GM18498 (cell line): ENCODE measurements around the gene RNF166.

Source experiments
- ATAC-seq: cut with Tn5 transposase; IDR thresholded peaks from one replicate; pipeline ENCODE4 v1.9.1; 2021; ENCODE audit warnings: mild to moderate bottlenecking, moderate library complexity; ENCODE audit not compliant: unreplicated experiment

The RNF166 gene

DNA sequence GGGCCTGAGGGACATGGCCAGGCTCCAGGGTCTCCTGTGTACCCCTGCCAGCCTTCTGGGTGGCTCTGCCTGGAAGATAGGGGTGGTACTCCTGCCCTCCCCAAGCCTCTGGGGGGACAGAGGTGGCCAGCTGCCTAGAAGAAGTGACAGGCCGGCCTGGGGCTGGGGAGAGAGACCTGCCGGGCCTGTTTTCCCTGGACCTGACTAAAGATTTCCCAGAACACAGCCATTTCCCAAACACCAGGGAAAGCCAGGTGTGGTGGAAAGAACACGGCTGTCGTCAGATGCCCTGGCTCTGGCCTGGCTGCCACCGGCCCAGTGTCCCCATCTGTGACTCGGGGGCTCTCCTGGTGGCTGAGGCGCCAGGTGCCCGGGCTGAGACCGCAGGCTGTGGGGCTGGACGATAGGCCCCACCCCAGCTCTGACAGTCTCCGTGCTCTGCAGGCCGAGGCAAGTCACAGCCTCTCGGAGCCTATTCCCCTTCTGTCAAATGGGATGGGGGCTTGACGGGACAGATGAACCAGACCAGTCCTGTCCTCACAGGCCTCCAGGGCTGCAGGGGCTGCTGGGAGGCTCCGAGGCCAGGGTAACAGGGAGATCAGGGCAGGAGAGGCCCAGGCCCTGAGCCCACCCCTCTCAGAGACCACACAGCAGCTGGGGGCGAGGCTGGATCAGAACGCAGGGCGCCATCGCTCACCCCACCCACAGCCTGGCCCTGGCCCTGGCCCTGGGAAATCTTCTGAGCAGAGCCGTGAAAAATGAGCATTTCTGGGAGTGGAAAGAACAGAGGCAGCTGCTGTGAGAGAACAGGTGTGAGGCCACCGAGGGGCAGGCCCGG is 33.1 kb upstream of the RNF166 start:
- no peak for ATAC-seq

DNA sequence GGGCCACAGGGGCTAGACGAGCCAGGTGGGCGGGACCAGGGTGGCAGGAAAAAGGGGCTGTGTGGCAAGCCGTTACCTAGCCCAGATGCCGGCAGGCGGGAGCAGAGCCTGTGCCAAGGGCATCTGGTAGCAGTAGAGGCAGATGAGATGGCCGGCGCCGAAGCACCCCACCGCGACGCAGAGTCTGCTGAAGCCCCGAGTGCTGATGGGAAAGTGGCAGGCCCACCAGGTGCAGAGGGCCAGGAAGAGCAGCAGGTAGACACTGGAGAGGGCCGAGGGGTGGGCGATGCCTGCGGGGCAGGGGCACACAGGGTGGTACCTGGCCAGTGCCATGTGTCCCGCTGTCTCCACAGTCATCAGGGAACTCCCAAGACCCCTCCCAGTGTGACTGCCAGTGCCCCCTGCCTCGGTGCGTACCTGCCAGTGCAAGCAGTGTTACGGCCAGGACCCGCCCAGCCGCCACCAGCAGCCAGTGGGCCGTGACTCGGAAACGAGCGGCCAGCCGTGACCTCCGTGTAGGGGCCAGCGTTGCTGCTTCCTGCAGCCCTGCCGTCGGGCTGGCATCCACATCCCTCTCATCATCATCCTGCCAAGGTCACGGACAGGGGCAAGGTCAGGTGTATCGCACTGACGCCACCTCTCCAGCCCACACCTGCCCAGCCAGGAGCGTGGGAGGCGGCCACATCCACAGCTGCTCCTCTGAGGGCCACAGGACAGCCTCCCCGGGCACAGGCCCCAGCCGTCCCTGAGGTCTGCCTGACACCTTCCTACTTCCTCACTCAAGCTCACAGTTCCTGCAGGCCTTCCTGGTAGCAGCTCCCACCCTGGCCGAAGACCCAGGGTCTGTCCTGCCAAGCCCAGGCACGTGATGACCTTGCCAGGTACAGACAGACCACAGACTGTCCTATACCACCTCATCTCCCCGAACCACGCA is 32.2 kb upstream of the RNF166 start:
- ATAC-seq = no peak

DNA sequence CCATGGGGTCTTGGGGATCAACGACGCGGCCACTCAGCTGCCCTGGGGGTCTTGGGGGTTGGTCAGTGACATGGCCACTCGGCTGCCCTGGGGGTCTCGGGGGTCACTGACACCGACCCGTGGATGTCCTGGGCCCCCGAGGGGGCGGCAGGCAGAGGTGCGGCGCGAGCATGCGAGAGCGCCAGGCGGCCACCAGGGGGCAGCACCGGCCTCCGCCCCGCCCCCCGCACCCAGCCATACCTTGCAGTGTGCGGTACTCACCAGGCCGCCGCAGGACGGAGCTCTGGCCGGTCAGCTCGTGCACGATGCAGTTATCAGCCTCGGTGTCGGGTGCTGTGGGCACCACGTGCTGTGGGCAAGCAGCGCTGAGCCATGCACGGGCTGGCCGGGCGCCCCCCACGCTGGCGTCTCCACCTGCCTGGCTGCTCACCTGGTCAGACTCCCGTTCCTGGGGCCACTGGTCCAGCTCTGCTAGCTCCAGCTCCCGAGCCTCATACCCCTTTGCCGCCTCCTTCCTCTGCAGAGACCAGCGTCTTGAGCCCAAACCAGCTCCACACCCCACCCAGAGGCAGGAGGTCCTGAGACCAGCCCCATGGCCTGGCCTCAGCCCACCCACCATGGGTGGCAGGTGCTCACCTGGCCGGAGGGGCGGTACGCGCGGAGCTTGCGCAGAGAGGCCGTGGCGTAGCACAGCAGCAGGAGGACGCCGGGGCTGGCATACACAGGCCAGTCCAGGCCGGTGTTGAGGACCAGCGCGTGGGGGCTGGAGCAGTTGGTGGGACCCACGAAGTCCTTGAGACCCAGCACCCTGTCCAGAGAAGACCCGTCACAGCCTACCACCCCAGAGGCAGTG is 31.3 kb upstream of the RNF166 start:
- peak; percentile 56 for ATAC-seq

DNA sequence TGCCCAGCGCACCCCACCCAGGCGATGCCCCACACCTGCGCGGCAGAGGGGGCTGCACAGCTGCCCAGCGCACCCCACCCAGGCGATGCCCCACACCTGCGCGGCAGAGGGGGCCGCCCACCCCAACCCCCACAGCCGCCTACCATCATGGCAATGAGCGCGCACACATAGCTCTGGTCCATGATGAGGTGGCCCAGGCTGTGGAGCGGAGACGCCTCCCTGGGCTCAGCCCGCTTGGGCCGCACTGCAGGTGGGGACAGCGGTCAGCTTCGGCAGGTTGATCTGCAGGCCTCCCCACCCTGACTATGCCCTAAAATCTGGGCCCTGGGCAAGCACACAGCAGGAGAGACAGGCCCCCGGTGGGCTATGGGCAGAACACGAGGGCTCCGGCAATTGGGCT is 30.3 kb upstream of the RNF166 start:
- ATAC-seq = no peak

DNA sequence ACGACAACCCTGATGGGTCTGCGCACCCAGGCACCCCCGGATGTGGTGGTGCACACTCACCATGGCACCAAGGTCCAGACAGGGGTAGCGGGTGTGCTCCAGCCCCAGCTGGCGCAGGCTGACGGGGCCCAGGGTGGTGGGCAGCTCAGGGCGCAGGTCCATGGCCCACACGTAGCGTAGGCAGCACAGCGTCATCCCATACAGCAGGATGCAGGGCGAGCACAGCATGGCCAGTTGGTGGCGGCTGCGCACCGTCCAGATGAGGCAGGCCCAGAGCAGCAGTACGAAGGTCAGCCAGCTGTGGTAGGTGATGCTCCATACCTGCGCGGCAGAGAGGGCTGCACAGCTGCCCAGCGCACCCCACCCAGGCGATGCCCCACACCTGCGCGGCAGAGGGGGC is 29.9 kb upstream of the RNF166 start:
- no peak for ATAC-seq

DNA sequence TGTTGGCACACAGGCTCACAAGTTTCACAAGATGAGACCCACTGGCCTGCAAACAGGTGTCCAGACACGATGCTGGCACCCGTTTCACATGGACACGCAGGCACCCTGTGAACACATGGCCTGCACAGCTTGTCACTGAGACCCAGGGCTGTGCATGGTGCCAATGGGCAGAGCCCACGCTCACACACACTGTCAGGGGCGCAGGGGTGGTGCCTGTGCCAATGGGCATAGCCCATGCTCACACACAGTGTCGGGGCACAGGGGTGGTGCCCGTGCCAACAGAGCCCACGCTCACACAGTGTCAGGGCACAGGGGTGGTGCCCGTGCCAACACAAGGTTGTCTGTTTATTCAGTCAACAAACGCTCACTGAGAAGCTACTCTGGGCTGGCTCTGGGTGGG is 29.4 kb upstream of the RNF166 start:
- ATAC-seq = no peak

DNA sequence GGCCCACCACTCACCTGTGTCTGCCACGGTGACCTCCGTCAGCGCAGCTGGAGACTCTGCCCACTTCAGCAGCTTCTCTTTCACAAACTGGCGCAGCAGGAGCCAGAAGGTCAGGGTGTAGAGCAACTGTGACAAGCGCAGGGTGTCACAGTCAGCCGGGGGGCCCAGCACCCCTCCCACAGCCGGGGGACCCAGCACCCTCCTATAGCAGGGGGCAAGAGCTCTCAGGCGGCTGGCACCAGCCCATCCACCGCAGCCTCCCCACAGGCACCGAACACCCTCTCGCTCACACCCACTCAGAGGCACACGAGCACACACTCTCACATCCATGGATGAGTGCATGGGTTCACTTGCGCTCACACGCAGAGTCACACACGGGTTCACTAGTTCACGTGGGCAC is 28.9 kb upstream of the RNF166 start:
- ATAC-seq = no peak

DNA sequence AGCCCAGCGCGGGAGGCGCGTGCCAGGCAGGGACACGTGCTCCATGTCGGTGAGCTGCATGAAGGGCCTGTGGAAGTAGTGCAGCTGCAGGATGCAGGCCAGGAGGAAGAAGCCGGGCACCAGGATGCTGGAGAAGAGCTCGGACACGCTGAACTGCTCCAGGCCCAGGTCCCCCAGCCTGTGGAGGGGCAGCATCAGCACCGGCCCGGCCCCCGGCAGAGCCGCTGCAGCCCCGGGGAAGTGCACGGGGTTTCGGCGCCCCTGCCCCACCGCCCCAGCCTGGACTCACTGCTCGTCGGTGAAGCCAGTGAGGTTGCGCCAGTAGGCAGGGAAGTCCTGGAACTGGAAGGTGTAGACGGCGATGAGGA is 28.1 kb upstream of the RNF166 start:
- no peak for ATAC-seq

DNA sequence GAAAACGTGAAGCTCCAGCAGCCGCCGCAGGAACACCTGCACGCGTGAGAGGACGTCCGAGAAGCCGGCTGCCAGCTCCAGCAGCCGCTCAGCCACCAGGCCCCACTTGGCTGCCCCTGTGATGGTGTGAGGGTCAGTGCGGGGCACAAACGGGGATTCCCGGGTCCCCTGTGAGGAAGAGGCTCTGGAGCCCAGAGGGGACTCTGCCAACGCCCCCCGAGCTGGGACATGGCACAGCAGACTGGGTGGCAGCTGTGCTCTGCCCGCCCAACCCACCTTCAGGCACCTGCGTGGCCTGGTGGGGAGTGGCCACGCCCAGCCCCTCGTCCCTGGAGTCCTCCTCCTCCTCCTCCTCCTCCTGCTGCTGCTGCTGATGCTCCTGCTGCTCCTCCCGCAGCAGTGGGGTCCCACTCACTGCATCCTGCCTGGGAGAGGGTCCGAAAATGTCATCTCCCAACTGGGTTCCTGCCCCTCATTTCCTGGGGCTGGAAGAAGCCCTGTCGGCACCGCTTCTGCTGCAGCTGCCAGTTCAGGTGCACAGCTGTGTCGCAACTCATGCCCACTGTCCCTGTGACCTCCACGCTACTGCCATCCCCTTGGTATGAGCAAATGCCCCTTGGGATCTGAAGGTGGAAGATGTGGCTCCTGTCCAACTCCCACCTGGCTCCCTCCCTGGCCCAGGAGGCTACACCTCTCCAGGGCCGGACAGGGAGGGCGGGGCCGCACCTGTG is 27.6 kb upstream of the RNF166 start:
- no peak for ATAC-seq

DNA sequence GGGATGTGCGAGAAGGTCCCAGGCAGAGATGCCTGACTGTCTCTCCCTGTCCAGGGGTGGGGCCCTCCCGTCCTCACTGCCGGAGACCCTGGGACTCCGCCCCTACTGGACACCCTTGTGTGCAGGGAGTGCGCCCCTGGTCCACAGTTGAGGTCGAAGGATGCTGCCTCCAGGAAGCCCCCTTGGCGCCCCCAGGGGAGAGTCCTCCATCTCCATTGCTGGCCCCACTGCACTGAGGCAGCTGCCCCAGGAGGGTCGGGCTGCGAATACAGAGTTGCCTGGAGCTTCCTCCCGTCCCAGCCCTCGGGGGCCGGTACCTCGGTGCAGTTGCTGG is 26.7 kb upstream of the RNF166 start:
- no peak for ATAC-seq

DNA sequence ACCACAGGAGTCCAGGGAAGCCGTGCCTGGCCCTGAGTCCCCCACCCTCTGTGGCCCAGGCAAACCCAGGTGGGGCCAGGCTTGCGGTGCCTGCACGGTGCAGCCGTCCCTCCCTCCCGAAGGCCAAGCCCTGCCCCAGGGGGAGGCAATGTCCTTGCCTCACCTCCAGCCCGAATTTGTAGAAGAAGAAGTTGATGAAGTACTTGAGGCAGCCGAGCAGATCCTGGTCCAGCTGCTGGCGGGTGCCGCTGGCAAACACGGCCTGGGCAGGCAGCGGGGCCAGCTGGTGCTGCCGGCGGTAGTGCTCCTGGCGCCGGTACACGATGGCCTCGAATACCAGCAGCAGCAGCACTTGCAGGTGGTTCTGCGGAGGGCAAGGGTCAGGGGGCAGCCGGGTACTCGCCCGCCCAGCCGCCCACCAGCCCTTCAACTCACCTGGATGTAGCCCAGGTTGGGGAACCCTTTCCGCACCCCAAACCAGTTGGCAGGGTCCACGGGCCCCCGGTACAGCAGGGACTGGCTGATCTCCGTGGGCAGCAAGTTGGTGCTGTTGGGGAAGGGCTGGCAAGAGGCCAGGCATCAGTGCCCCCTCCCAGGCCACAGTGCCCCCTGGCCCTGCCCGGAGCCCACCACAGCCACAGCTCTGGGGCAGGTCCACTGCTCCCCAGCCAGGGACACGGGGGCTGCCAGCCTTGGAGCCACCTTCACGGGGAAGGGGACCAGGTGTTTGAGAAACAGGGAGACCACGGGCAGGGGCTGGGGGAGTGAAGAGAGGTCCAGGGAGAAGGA is 26.2 kb upstream of the RNF166 start:
- ATAC-seq = no peak

DNA sequence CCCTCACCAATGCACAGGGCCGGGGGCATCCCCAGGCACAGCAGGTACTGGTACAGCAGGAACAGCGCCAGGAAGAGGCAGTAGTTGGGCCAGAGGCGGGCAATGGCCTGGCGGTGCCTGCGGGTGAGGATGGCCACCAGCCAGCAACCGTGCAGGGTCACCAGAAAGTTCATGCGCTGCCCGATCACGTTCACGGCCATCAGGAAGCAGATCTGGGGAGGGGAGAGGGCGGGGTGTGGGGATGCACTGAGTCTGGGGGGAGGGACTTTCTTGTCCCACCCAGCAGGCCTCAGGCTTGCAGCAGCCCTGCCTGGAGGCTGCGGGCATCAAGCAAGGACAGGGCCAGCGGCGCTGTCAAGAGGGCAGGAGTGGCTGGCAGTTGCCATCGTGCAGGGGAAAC is 25.5 kb upstream of the RNF166 start:
- ATAC-seq = no peak

DNA sequence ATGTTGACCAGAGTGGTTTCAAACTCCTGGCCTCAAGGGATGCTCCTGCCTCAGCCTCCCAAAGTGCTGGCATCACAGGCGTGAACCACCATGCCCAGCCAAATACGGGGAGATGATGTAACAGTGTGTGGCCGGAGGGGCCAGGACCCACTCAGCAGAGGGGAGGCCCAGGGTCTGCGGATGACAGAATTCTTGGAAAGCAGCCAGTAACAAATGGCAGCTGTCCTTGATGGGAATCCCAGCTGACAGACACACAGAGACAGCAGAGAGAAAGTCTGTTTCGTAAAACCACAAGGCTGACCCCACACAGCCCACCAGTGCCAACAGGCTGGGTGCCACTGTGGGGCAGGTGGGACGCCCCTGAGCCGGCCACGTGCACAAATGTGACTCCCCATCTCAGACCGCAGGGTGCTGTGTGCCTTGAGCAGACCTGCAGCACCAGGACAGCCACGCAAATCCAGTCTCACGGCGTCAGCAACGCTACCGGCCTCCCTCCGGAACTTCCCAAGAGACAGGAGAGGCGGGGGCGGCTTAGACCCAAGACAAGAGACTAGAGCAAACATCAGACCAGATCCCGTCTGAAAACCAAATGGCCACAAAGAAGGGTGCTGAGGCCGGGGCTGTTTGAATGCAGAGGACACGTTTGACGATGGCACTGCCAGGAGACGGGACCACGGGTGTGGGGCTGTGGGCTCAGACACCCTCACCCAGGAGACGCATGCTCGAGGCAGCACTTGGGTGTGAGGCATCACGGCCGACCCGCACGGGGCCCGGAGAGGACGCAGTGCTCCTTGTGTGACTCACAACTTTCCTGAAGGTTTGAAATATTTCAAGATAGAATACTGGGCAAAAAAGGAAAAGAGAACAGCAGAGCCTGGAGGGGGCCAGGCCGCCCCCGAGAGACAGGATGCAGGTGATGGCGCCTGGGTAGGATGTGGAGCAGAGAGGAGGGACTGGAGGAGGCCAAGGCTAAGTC is 24.7 kb upstream of the RNF166 start:
- no peak for ATAC-seq

DNA sequence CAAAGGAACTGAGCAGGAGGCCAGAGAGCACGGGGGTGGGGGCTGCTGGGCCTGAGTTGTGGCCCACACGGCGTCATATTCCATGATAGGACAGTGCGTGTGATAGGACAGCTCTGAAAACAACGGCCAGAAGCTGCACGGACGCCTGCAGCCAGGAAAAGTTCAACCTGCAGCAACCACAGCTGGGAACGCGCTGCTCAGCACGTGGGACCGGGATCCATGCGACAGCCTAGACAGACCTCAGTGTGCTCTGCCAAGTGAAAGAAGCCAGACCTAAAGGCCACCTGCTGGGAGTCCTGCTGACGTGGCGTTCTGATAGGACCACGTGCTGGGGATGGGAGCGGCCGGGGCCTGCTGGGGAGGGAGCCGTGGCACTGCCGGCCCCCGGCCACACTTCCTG is 21.7 kb upstream of the RNF166 start:
- no peak for ATAC-seq

DNA sequence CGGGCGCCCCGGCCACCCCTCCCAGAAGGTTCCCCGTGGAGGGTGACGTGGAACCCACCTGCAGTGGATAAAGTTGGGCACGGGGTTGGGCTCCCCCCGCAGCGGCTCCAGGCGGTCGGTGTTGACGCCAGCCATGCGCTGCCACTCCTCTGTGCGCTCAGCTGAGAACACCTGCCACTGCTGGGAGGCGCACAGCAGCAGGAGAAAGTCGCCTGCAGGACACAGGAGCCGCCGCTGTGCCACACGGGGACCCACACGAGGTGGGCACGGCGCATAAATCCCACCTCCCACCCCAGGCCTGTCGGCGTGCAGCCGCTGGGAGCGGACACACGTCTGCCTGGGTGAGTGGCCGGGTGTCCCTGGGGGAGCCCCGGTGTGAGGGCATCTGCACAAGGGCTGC is 20.8 kb upstream of the RNF166 start:
- ATAC-seq = no peak

DNA sequence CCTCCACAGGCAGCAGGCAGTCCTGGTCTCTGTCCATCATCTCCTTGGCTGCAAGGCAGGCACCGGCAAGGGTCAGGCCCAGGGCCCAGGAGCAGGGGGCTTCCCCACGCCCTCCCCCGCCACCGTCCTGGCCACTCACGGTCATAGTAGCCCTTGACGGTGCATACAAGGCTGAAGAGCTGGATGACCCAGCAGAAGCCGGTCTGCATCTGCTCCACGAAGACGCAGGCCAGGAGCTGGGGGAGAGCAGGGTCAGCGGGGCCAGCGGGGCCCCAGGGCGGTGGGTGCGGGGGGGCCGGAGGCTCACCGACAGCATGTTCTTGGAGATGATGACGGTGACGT is 20.2 kb upstream of the RNF166 start:
- ATAC-seq = no peak

DNA sequence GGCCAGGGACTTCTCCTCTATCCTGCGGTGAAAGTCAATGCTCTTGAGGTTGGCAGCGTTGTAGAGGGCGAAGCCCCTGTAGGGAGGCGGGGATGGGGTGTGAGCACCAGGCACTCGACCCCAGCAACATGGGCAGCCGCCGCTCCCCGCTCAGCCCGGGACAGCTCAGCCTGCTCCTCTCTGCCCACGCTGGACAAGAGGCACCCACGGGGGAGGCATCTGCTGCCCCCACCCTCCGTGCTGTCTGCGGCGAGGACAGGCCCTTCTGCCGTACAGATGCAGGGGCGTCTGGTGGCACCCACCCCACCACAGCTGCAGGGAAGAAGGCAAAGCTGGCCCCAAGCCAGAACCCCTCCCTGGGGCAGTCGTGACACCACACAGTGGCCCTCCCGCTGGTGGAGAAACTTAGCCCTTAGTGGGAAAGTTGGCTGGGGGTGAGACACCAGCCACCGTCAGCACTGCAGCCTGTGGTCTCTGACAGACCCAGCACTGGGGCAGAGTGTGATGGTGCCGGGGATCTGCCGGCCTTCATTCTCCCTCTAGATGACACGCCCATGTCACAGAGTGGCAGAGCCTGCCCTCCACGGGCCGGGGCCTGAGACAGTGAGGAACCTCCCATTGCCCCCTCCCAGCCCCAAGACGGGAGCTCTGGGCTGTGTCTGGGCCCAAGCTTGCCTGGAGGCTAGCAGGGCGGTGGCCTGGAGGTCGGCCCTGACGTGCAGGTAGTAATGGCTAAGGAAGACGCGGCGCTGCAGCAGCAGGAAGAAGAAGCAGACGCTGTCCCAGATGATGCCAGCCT is 19.6 kb upstream of the RNF166 start:
- ATAC-seq = no peak
